ENCODE measurements around the gene SRRM5.
"Not testable (repeated sequence)": the region's sequence is repeated elsewhere in the genome, so short reads cannot be mapped to it uniquely, and the experiment has no call there.

DNA sequence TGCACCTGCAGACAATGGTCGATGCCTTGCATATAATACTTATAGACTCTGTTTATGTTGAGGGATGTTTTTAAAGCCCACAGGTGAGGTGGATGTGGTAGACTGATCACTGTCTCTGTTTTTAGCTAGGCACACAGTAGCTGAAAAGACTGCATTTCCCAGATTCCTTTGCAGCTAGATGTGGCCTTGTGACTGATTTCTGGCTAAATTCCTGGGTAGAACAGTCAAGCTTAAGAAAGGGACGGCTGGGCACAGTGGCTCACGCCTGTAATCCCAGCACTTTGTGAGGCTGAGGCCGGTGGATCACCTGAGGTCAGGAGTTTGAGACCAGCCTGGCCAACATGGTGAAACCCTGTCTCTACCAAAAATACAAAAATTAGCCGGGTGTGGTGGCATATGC is 11.6 kb upstream of the SRRM5 start:
- TF ChIP-seq EZH2 (IDR thresholded peaks at IDR 0.05; ENCODE audit: borderline replicate concordance, low read depth, low read length, poor library complexity, severe bottlenecking), result not testable (repeated sequence)
- TF ChIP-seq, protein P1, sequence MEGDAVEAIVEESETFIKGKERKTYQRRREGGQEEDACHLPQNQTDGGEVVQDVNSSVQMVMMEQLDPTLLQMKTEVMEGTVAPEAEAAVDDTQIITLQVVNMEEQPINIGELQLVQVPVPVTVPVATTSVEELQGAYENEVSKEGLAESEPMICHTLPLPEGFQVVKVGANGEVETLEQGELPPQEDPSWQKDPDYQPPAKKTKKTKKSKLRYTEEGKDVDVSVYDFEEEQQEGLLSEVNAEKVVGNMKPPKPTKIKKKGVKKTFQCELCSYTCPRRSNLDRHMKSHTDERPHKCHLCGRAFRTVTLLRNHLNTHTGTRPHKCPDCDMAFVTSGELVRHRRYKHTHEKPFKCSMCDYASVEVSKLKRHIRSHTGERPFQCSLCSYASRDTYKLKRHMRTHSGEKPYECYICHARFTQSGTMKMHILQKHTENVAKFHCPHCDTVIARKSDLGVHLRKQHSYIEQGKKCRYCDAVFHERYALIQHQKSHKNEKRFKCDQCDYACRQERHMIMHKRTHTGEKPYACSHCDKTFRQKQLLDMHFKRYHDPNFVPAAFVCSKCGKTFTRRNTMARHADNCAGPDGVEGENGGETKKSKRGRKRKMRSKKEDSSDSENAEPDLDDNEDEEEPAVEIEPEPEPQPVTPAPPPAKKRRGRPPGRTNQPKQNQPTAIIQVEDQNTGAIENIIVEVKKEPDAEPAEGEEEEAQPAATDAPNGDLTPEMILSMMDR (conservative IDR thresholded peaks at IDR 0.05; ENCODE audit: low read depth, low read length), result not testable (repeated sequence)
